ENCODE data around the gene UHRF2.
A peak's percentile ranks its signal among the peaks of the same experiment; 100 is the strongest.
"Not testable (repeated sequence)": the region's sequence is repeated elsewhere in the genome, so short reads cannot be mapped to it uniquely, and the experiment has no call there.

Gene UHRF2

GRCh38 chr9:6522263-6522662 is 109.3 kb downstream of the UHRF2 start:
- TF ChIP-seq CTCF (conservative IDR thresholded peaks at IDR 0.05; ENCODE audit: low read depth, low read length), result no peak
- no peak for DNase-seq (ENCODE audit: low read depth)
- no peak overlapping the region for H3K4me3 ChIP-seq (ENCODE audit: low read length)

- TF ChIP-seq CTCF (conservative IDR thresholded peaks at IDR 0.05; ENCODE audit: low read depth, low read length), result no peak
- no peak for DNase-seq (ENCODE audit: low read depth)
- no peak overlapping the region for H3K4me3 ChIP-seq (ENCODE audit: low read length)
Measured at GRCh38 chr9:6525326-6526045, 112.5 kb downstream of the UHRF2 start.

GRCh38 chr9:6535594-6535993 is 122.6 kb downstream of the UHRF2 start:
- TF ChIP-seq CTCF (conservative IDR thresholded peaks at IDR 0.05; ENCODE audit: low read depth, low read length), result no peak
- DNase-seq (ENCODE audit: low read depth), result no peak
- H3K4me3 ChIP-seq (ENCODE audit: low read length), result no peak overlapping the region

GRCh38 chr9:6538666-6539071 is 125.7 kb downstream of the UHRF2 start:
- H3K4me3 ChIP-seq (ENCODE audit: low read length), result no peak overlapping the region
- peak; percentile 60 for DNase-seq (ENCODE audit: low read depth)
- TF ChIP-seq CTCF (conservative IDR thresholded peaks at IDR 0.05; ENCODE audit: low read depth, low read length), result no peak

GRCh38 chr9:6542617-6543016 is 129.6 kb downstream of the UHRF2 start:
- not testable (repeated sequence) for DNase-seq (ENCODE audit: low read depth); H3K4me3 ChIP-seq (ENCODE audit: low read length)

- H3K4me3 ChIP-seq (ENCODE audit: low read length), result no peak overlapping the region
- DNase-seq (ENCODE audit: low read depth), result no peak
- TF ChIP-seq CTCF (conservative IDR thresholded peaks at IDR 0.05; ENCODE audit: low read depth, low read length), result no peak
Measured at GRCh38 chr9:6543204-6543603, 130.2 kb downstream of the UHRF2 start.

GRCh38 chr9:6545017-6545691 is 132.2 kb downstream of the UHRF2 start:
- DNase-seq (ENCODE audit: low read depth), result no peak
- no peak for TF ChIP-seq CTCF (conservative IDR thresholded peaks at IDR 0.05; ENCODE audit: low read depth, low read length)
- no peak overlapping the region for H3K4me3 ChIP-seq (ENCODE audit: low read length)

All from retinal pigment epithelial cell (primary cell).